Mesenchymal stem cell (in vitro differentiated cells and primary cell): ENCODE measurements around the gene UBE2L5.

Source experiments
- DNase-seq: peaks from one replicate; pipeline ENCODE4 v3.0.0-alpha.2; 2013
- H2AFZ ChIP-seq: one replicate; pipeline ENCODE4 v1.6.1; 2013; ENCODE audit warnings: low read depth, mild to moderate bottlenecking, control low read depth, inconsistent platforms, low read length, moderate library complexity
- H2AK5ac ChIP-seq: 2 replicates; pipeline ENCODE4 v1.6.1; 2013; ENCODE audit warnings: low read length, moderate library complexity, mild to moderate bottlenecking, inconsistent platforms; ENCODE audit not compliant: severe bottlenecking
- H2BK120ac ChIP-seq: one replicate; pipeline ENCODE4 v1.6.1; 2013; ENCODE audit warnings: low read depth, mild to moderate bottlenecking, inconsistent platforms, low read length, moderate library complexity
- H2BK12ac ChIP-seq, 2 experiments: one replicate each; pipeline ENCODE4 v1.6.1; 2013; ENCODE audit warnings: inconsistent platforms in 2 of 2, low read length in 2 of 2, mild to moderate bottlenecking in 2 of 2, moderate library complexity in 2 of 2, control low read depth in 1 of 2
- H2BK15ac ChIP-seq: one replicate; pipeline ENCODE4 v1.6.1; 2013; ENCODE audit warnings: mild to moderate bottlenecking, low read depth, inconsistent platforms; ENCODE audit not compliant: poor library complexity, severe bottlenecking
- H2BK5ac ChIP-seq: 2 replicates; pipeline ENCODE4 v1.6.1; 2013; ENCODE audit warnings: low read depth, mild to moderate bottlenecking, low read length, control low read depth, inconsistent platforms; ENCODE audit not compliant: poor library complexity, severe bottlenecking
- H3K14ac ChIP-seq, 2 experiments: one replicate each; pipeline ENCODE4 v1.6.1; 2013; ENCODE audit warnings: inconsistent platforms in 2 of 2, low read length in 2 of 2, control low read depth in 1 of 2, mild to moderate bottlenecking in 1 of 2, moderate library complexity in 1 of 2
- H3K18ac ChIP-seq, 2 experiments: one replicate each; pipeline ENCODE4 v1.6.1; 2013; ENCODE audit warnings: inconsistent platforms in 2 of 2, low read length in 2 of 2, control low read depth in 1 of 2, low read depth in 1 of 2, mild to moderate bottlenecking in 1 of 2
- H3K23ac ChIP-seq, 2 experiments: one replicate each; pipeline ENCODE4 v1.6.1; 2013; ENCODE audit warnings: inconsistent platforms in 2 of 2, low read length in 2 of 2, mild to moderate bottlenecking in 2 of 2, moderate library complexity in 2 of 2, control low read depth in 1 of 2
- H3K27ac ChIP-seq: 2 replicates; pipeline ENCODE4 v1.5.1; 2013; ENCODE audit warnings: mild to moderate bottlenecking, moderate library complexity, low read length, control low read depth, inconsistent platforms; ENCODE audit not compliant: poor library complexity, severe bottlenecking
- H3K27me3 ChIP-seq, 2 experiments: 2 replicates each; pipeline versions ENCODE4 v1.6.1 to v1.7.0; 2013; ENCODE audit warnings: low read length in 2 of 2, mild to moderate bottlenecking in 2 of 2, moderate library complexity in 2 of 2, control low read depth in 1 of 2, inconsistent platforms in 1 of 2; ENCODE audit not compliant: control insufficient read depth in 1 of 2, insufficient read depth in 1 of 2
- H3K36me3 ChIP-seq, 2 experiments: 2 replicates each; pipeline versions ENCODE4 v1.6.1 to v1.7.0; 2013; ENCODE audit warnings: low read length in 2 of 2, control low read depth in 1 of 2, inconsistent platforms in 1 of 2, low read depth in 1 of 2, mild to moderate bottlenecking in 1 of 2; ENCODE audit not compliant: insufficient read depth in 2 of 2, control insufficient read depth in 1 of 2
- H3K4ac ChIP-seq, 2 experiments: one replicate each; pipeline ENCODE4 v1.6.1; 2013; ENCODE audit warnings: inconsistent platforms in 2 of 2, low read length in 2 of 2, mild to moderate bottlenecking in 2 of 2, moderate library complexity in 2 of 2, control low read depth in 1 of 2, low read depth in 1 of 2
- H3K4me1 ChIP-seq: 2 replicates; pipeline ENCODE4 v1.6.1; 2013; ENCODE audit warnings: low read depth, low read length, control low read depth; ENCODE audit not compliant: control insufficient read depth, insufficient read depth
- H3K4me2 ChIP-seq: 2 replicates; pipeline ENCODE4 v1.6.1; 2013; ENCODE audit warnings: low read length, mild to moderate bottlenecking, inconsistent platforms; ENCODE audit not compliant: poor library complexity, severe bottlenecking
- H3K4me3 ChIP-seq, 2 experiments: 2 replicates each; pipeline versions ENCODE4 v1.5.1 to v1.7.0; 2013; ENCODE audit warnings: low read length in 2 of 2, mild to moderate bottlenecking in 2 of 2, control low read depth in 1 of 2, low read depth in 1 of 2; ENCODE audit not compliant: insufficient read depth in 1 of 2
- H3K79me1 ChIP-seq: replicated peaks from 2 replicates; pipeline ENCODE4 v1.6.1; 2013; ENCODE audit warnings: mild to moderate bottlenecking, control low read depth, low read length, inconsistent platforms; ENCODE audit not compliant: poor library complexity, severe bottlenecking
- H3K9ac ChIP-seq: 2 replicates; pipeline ENCODE4 v1.7.0; 2013; ENCODE audit warnings: mild to moderate bottlenecking, low read length, moderate library complexity
- H3K9me3 ChIP-seq: 2 replicates; pipeline ENCODE4 v1.7.0; 2013; ENCODE audit warnings: mild to moderate bottlenecking, low read length; ENCODE audit not compliant: control insufficient read depth
- H4K8ac ChIP-seq: one replicate; pipeline ENCODE4 v1.6.1; 2013; ENCODE audit warnings: inconsistent platforms, mild to moderate bottlenecking, low read length, moderate library complexity
- H4K91ac ChIP-seq: one replicate; pipeline ENCODE4 v1.6.1; 2013; ENCODE audit warnings: mild to moderate bottlenecking, low read length, inconsistent platforms
- WGBS: methylation state at CpG from one replicate; pipeline ENCODE4 v1.1.7; 2013; ENCODE audit warnings: mixed read lengths; 5-methylcytosine and 5-hydroxymethylcytosine counted together

The UBE2L5 gene

DNA sequence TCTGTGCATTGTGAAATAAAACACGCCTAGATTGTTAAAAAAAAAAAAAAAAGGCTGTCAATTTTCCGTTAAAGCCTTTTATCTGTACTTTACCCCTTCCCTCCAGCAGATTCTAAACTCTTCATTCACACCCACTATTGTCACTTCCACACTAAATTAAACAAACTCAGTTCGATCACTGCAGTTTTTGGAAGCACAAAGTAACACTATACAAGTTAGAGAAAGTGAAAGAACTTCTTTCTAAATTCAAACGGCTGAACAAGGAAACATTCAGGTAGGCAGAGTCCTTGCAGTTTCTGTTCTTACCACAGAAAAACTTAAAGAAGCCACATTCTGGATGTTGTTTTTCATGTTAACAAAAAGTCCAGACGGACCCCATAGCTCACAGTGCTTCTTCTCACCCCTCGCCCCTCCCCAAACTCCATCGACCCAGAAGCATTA, 27.5 kb upstream of the UBE2L5 start:
- H3K4me3 ChIP-seq, result peak overlapping the region in 1 of 2 experiments; percentile 85
- peak overlapping the region; percentile 90 for H3K27ac ChIP-seq
- peak overlapping the region; percentile 99 for H4K8ac ChIP-seq
- H3K18ac ChIP-seq, result peak overlapping the region in 1 of 2 experiments; percentile 98
- no peaks in the 10 kb centered on the region for H3K27me3 ChIP-seq
- no peak overlapping the region for H2AFZ ChIP-seq
- H3K4me1 ChIP-seq, result peaks cover 3% of the 10 kb centered on the region
- no peaks in the 10 kb centered on the region for H3K36me3 ChIP-seq
- H3K4me2 ChIP-seq, result peak overlapping the region; percentile 84
- H3K14ac ChIP-seq, result no peak overlapping the region
- H4K91ac ChIP-seq, result peak overlapping the region; percentile 89
- no peak overlapping the region for H3K23ac ChIP-seq
- no peak overlapping the region for H2BK12ac ChIP-seq
- peak; percentile 43 for DNase-seq
- peak overlapping the region; percentile 81 for H2BK5ac ChIP-seq
- no peaks in the 10 kb centered on the region for H3K9me3 ChIP-seq
- peak overlapping the region in 1 of 2 experiments; percentile 64 for H3K4ac ChIP-seq
- 34% methylated on average over 7 of the region's 7 CpGs for WGBS
- H2AK5ac ChIP-seq, result no peak overlapping the region
- H2BK15ac ChIP-seq, result no peak overlapping the region
- no peak overlapping the region for H2BK120ac ChIP-seq
- H3K79me1 ChIP-seq, result no peaks in the 10 kb centered on the region
- H3K9ac ChIP-seq, result peak overlapping the region; percentile 98

DNA sequence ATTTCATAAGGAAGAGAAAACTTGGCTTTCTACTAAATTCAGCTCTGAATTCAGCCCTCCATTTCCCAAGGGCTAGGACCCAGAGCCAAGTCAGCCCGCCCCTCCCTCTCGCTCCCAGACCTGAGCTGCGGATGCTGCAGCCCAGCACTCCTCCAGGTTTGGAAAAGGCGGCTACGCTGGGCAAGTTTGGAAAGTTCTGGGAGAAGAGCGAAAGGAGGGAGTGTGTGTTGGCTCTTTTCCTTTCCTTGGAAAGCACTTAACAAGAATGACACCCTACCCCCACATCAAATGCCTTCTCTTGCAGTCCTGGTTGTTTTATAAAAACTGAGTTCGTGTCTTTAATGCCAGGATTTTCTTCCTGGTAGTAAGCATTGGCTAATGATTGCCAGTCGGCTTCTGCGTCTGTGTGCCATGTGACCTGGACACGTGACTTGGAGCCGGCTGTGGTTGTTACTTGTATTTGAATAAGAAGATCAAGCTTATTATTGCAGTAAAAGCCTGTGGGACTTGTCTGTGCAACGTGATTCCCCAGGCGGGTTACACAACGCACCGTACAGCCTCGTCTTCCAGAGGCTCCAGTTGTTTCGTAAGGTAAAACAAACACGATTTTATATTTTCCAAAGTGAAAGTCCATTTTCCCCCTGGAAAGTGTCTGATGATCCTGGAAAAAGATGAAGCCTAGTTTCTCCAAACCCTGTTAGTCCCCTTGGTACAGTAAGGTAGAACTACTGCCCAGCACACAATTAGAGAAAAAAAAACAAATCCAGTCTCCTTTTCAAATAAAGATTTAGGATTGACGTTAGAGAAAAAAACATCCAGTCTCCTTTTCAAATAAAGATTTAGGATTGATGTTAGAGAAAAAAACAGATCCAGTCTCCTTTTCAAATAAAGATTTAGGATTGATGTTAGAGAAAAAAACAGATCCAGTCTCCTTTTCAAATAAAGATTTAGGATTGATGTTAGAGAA, 26.8 kb upstream of the UBE2L5 start:
- Histone ChIP-seq H4K91ac (peak overlapping the region; percentile 89), H3K4me3 (peak overlapping the region; percentile 39 to 85), H4K8ac (peak overlapping the region; percentile 99), H3K4me1 (peaks cover 3% of the 10 kb centered on the region), H2BK120ac (peak overlapping the region; percentile 29), H3K23ac (no peak overlapping the region), H3K4me2 (peak overlapping the region; percentile 84), H3K27ac (peak overlapping the region; percentile 90), H2AK5ac (no peak overlapping the region), H3K9me3 (no peaks in the 10 kb centered on the region), H3K14ac (peak overlapping the region in 1 of 2 experiments; percentile 15), H3K18ac (peak overlapping the region; percentile 60 to 98), H3K79me1 (no peaks in the 10 kb centered on the region), H2AFZ (no peak overlapping the region), H2BK15ac (peak overlapping the region; percentile 90), H2BK5ac (peak overlapping the region; percentile 81), H2BK12ac (peak overlapping the region in 1 of 2 experiments; percentile 75), H3K9ac (peak overlapping the region; percentile 98), H3K36me3 (no peaks in the 10 kb centered on the region), H3K4ac (peak overlapping the region; percentile 47 to 64), H3K27me3 (no peaks in the 10 kb centered on the region)
- peak; percentile 95 for DNase-seq
- 6% methylated on average over 12 of the region's 19 CpGs for WGBS

DNA sequence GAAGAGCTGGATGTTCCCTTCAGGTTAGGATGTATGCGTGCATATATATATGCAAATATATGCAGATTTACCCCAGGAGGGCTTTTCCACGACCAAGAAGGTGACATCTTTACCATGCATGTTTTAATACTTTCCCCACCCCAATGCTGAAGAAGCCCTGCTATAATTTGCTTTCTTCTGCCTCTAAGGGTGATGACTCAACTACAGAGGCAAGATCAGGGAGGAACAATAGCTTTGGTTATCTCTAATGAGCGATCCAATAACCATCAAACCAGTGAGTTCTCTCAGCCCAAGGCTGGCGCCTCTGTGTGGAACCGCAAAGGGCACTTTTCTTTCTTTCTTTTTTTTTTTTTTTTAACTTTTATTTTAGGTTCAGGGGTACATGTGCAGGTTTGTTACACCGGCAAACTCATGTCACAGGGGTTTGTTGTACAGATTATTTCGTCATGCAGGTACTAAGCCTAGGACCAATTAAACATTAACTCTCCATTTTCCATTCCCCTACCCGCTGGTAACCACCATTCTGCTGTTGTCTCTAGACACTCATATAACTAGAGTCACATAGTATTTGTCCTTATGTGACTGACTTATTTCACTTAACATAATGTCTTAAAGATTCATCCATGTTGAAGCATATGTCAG, 25.7 kb upstream of the UBE2L5 start:
- H3K4me3 ChIP-seq, result peak overlapping the region in 1 of 2 experiments; percentile 85
- peak overlapping the region; percentile 55 for H2AK5ac ChIP-seq
- H3K4ac ChIP-seq, result no peak overlapping the region
- no peak overlapping the region for H2AFZ ChIP-seq
- H3K27me3 ChIP-seq, result no peaks in the 10 kb centered on the region
- no peaks in the 10 kb centered on the region for H3K79me1 ChIP-seq
- no peak overlapping the region for H2BK12ac ChIP-seq
- peaks cover 3% of the 10 kb centered on the region for H3K4me1 ChIP-seq
- H3K27ac ChIP-seq, result no peak overlapping the region
- no peak overlapping the region for H2BK5ac ChIP-seq
- H3K4me2 ChIP-seq, result no peak overlapping the region
- no peaks in the 10 kb centered on the region for H3K9me3 ChIP-seq
- H2BK120ac ChIP-seq, result no peak overlapping the region
- H2BK15ac ChIP-seq, result no peak overlapping the region
- DNase-seq, result no peak
- H4K91ac ChIP-seq, result no peak overlapping the region
- no peak overlapping the region for H3K18ac ChIP-seq
- no peaks in the 10 kb centered on the region for H3K36me3 ChIP-seq
- H3K9ac ChIP-seq, result peak overlapping the region; percentile 98
- no peak overlapping the region for H3K14ac ChIP-seq
- no peak overlapping the region for H3K23ac ChIP-seq
- 83% methylated on average over 6 of the region's 8 CpGs for WGBS
- H4K8ac ChIP-seq, result no peak overlapping the region

DNA sequence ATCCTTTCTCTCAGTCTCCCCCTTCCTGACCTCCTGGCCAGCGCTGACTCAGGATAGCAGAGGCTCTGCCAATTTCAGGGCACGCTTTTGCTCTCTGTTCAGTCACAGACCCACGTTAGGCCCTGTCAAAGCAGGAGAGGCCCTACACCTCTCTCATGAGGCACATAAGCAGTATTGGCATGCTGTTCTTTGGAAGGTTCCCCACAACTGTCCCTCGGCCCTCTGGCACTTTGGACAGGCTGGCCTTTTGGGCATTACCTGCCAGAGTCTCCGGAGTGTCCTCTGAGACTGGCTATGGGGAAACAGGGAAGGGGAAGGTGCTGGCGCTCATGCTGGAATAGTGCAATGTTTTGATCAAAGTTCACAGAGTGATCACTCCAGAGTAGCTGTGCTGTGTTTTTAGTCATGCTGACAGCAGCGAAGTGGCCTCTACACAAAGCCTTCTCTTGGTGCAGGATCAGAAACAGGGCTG, 23.7 kb upstream of the UBE2L5 start:
- peaks cover 3% of the 10 kb centered on the region for H3K4me1 ChIP-seq
- no peak overlapping the region for H2AK5ac ChIP-seq
- no peak overlapping the region for H3K14ac ChIP-seq
- 87% methylated on average over 7 of the region's 7 CpGs for WGBS
- no peak overlapping the region for H2BK12ac ChIP-seq
- H3K9ac ChIP-seq, result peak overlapping the region; percentile 52
- H3K9me3 ChIP-seq, result no peaks in the 10 kb centered on the region
- H2BK120ac ChIP-seq, result no peak overlapping the region
- H3K4me2 ChIP-seq, result no peak overlapping the region
- no peak overlapping the region for H3K4ac ChIP-seq
- no peak overlapping the region for H2AFZ ChIP-seq
- H3K79me1 ChIP-seq, result no peaks in the 10 kb centered on the region
- H3K27ac ChIP-seq, result no peak overlapping the region
- no peaks in the 10 kb centered on the region for H3K36me3 ChIP-seq
- H2BK5ac ChIP-seq, result no peak overlapping the region
- no peak overlapping the region for H2BK15ac ChIP-seq
- H3K23ac ChIP-seq, result no peak overlapping the region
- H3K18ac ChIP-seq, result no peak overlapping the region
- no peak for DNase-seq
- no peak overlapping the region for H4K8ac ChIP-seq
- no peaks in the 10 kb centered on the region for H3K27me3 ChIP-seq
- H3K4me3 ChIP-seq, result no peak overlapping the region
- H4K91ac ChIP-seq, result no peak overlapping the region
